ENCODE results near the gene MINDY4. TPM values are rescaled to one million over a fixed set of nuclear protein-coding genes. Genes with fewer than 3 reads are reported as not detected.

The MINDY4 gene
- total RNA-seq, 1 experiment from 2014 or later = 9.2 TPM

- no TSS peak for BruUV-seq (replicated peaks)
- no peak overlapping the region for H3K27ac Mint-ChIP-seq (ENCODE audit: low read depth, unreplicated experiment)
- TF ChIP-seq CTCF (IDR thresholded peaks at IDR 0.05; ENCODE audit: unreplicated experiment) = no peak
- ChIA-PET CTCF (interaction anchor here (1.1 to 3.8 kb wide), 2 partner anchors 11 to 31 kb away, joined by 4 to 13 read pairs; no protein-coding TSS in a partner anchor), POLR2A (no interaction called here)
- no peaks in the 10 kb centered on the region for H3K27me3 Mint-ChIP-seq (ENCODE audit: insufficient read depth, unreplicated experiment)
- H3K36me3 Mint-ChIP-seq (ENCODE audit: insufficient read depth, unreplicated experiment) = peaks cover 6% of the 10 kb centered on the region
- H3K4me3 Mint-ChIP-seq (ENCODE audit: unreplicated experiment) = no peak overlapping the region
- H3K4me1 Mint-ChIP-seq (ENCODE audit: insufficient read depth, unreplicated experiment) = peaks cover 18% of the 10 kb centered on the region
- DNase-seq (ENCODE audit: unreplicated experiment) = no peak
- H3K9me3 Mint-ChIP-seq (ENCODE audit: unreplicated experiment) = no peaks in the 10 kb centered on the region
- intact Hi-C loops (cut with micrococcal nuclease) = no loop called here
Observed at GRCh38 chr7:30907527-30908267, 136.5 kb downstream of the MINDY4 start.

- BruUV-seq (replicated peaks) = no TSS peak
- intact Hi-C loops (cut with micrococcal nuclease) = no loop called here
- TF ChIP-seq CTCF (IDR thresholded peaks at IDR 0.05; ENCODE audit: unreplicated experiment) = no peak
- H3K27ac Mint-ChIP-seq (ENCODE audit: low read depth, unreplicated experiment) = no peak overlapping the region
- H3K9me3 Mint-ChIP-seq (ENCODE audit: unreplicated experiment) = no peaks in the 10 kb centered on the region
- peaks cover 18% of the 10 kb centered on the region for H3K4me1 Mint-ChIP-seq (ENCODE audit: insufficient read depth, unreplicated experiment)
- peaks cover 6% of the 10 kb centered on the region for H3K36me3 Mint-ChIP-seq (ENCODE audit: insufficient read depth, unreplicated experiment)
- no peaks in the 10 kb centered on the region for H3K27me3 Mint-ChIP-seq (ENCODE audit: insufficient read depth, unreplicated experiment)
- ChIA-PET CTCF (interaction anchor here (1.1 to 3.8 kb wide), 2 partner anchors 10 to 30 kb away, joined by 4 to 13 read pairs; no protein-coding TSS in a partner anchor), POLR2A (no interaction called here)
- no peak for DNase-seq (ENCODE audit: unreplicated experiment)
- no peak overlapping the region for H3K4me3 Mint-ChIP-seq (ENCODE audit: unreplicated experiment)
Observed at GRCh38 chr7:30908681-30909080, 137.5 kb downstream of the MINDY4 start.

- BruUV-seq (replicated peaks) = no TSS peak
- no peak for DNase-seq (ENCODE audit: unreplicated experiment)
- Mint-ChIP-seq H3K9me3 (ENCODE audit: unreplicated experiment) (no peaks in the 10 kb centered on the region), H3K4me3 (ENCODE audit: unreplicated experiment) (no peak overlapping the region), H3K27me3 (ENCODE audit: insufficient read depth, unreplicated experiment) (no peaks in the 10 kb centered on the region), H3K4me1 (ENCODE audit: insufficient read depth, unreplicated experiment) (peaks cover 20% of the 10 kb centered on the region), H3K27ac (ENCODE audit: low read depth, unreplicated experiment) (no peak overlapping the region), H3K36me3 (ENCODE audit: insufficient read depth, unreplicated experiment) (peaks cover 6% of the 10 kb centered on the region)
- ChIA-PET POLR2A (no interaction called here), CTCF (interaction anchor here (0.6 to 3.8 kb wide), 3 partner anchors 29 to 352 kb away, joined by 4 to 13 read pairs (median 5); no protein-coding TSS in a partner anchor)
- no peak for TF ChIP-seq CTCF (IDR thresholded peaks at IDR 0.05; ENCODE audit: unreplicated experiment)
- intact Hi-C loops (cut with micrococcal nuclease) = no loop called here
Observed at GRCh38 chr7:30909431-30909830, 138.2 kb downstream of the MINDY4 start.

- H3K9me3 Mint-ChIP-seq (ENCODE audit: unreplicated experiment) = no peaks in the 10 kb centered on the region
- peaks cover 19% of the 10 kb centered on the region for H3K4me1 Mint-ChIP-seq (ENCODE audit: insufficient read depth, unreplicated experiment)
- BruUV-seq (replicated peaks) = no TSS peak
- ChIA-PET CTCF (interaction anchor here (3.8 kb wide), 1 partner anchor 28 kb away, joined by 13 read pairs; no protein-coding TSS in a partner anchor), POLR2A (no interaction called here)
- H3K36me3 Mint-ChIP-seq (ENCODE audit: insufficient read depth, unreplicated experiment) = no peaks in the 10 kb centered on the region
- H3K27me3 Mint-ChIP-seq (ENCODE audit: insufficient read depth, unreplicated experiment) = no peaks in the 10 kb centered on the region
- no peak for TF ChIP-seq CTCF (IDR thresholded peaks at IDR 0.05; ENCODE audit: unreplicated experiment)
- intact Hi-C loops (cut with micrococcal nuclease) = no loop called here
- no peak overlapping the region for H3K27ac Mint-ChIP-seq (ENCODE audit: low read depth, unreplicated experiment)
- H3K4me3 Mint-ChIP-seq (ENCODE audit: unreplicated experiment) = no peak overlapping the region
- DNase-seq (ENCODE audit: unreplicated experiment) = no peak
Observed at GRCh38 chr7:30910411-30911073, 139.3 kb downstream of the MINDY4 start.

Measured in MCF 10A (cell line).